ENCODE results near the gene CTU2.

DNA sequence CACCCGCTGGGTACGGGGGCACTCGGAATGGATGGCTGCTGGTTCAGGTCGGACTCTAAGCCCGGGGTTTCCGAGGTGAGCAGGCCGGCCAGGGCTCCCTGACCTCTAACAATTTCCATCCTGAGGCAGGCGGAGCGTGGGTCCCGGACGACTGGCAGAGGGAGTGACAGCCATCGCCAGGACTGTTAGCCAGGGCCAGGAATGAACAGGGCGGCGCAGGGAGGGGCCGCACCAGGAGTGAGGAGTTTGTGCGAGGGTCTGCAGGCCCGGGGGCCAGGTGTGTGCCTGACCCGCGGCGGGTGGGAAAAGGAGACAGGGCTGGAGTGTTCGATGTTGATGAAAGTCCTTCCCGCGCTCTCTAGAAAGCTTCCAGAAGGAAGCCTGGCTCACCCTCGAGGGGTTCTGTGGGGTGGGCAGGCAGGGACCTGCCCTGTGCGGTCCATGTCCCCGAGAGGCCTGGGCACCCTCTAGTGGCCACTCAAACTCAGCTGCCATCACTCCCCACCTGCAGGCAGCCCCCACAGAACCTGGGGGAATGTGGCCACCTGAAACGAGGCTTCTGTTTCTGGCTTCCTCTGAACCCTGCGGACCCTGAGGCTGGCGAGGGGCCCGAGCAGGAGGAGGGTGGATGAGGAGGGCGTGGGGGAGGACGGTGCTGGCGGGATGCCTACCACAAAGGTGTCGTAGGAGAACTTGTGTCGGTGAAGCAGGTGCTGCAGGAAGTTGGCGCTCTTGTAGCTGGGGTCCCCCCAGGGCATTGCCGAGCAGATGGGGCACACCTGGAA lies 8.3 kb upstream of the CTU2 start:
- TF ChIP-seq, protein P1, sequence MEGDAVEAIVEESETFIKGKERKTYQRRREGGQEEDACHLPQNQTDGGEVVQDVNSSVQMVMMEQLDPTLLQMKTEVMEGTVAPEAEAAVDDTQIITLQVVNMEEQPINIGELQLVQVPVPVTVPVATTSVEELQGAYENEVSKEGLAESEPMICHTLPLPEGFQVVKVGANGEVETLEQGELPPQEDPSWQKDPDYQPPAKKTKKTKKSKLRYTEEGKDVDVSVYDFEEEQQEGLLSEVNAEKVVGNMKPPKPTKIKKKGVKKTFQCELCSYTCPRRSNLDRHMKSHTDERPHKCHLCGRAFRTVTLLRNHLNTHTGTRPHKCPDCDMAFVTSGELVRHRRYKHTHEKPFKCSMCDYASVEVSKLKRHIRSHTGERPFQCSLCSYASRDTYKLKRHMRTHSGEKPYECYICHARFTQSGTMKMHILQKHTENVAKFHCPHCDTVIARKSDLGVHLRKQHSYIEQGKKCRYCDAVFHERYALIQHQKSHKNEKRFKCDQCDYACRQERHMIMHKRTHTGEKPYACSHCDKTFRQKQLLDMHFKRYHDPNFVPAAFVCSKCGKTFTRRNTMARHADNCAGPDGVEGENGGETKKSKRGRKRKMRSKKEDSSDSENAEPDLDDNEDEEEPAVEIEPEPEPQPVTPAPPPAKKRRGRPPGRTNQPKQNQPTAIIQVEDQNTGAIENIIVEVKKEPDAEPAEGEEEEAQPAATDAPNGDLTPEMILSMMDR (IDR thresholded peaks at IDR 0.05; ENCODE audit: low read depth, low read length, poor library complexity, severe bottlenecking), result peak; percentile 33
- no peak for TF ChIP-seq EZH2phosphoT487 (IDR thresholded peaks at IDR 0.05; ENCODE audit: borderline replicate concordance, low read length)
